GM19240 (cell line): Measurements from ENCODE around the gene RALB.

Experiments
- DNase-seq: peaks from one replicate; pipeline ENCODE4 v3.0.0; 2011; ENCODE audit warnings: low spot score; ENCODE audit not compliant: insufficient read length

RALB gene

GRCh38 chr2:120252225-120253020, at the start of gene RALB:
Gene RALB (plus strand): TSS chr2:120252852. CDS start chr2:120278665, 25,813 bp downstream.
- DNase-seq = peak; percentile 99

GRCh38 chr2:120203251-120204021, 49.2 kb upstream of the RALB start:
- no peak for DNase-seq

GRCh38 chr2:120204022-120204405, 48.6 kb upstream of the RALB start:
- no peak for DNase-seq

- DNase-seq = no peak
Observed at GRCh38 chr2:120204417-120204816, 48.2 kb upstream of the RALB start.

- DNase-seq = no peak
Observed at GRCh38 chr2:120204945-120205670, 47.5 kb upstream of the RALB start.

GRCh38 chr2:120206022-120206581, 46.5 kb upstream of the RALB start:
- DNase-seq = no peak

GRCh38 chr2:120208381-120209353, 44.0 kb upstream of the RALB start:
- no peak for DNase-seq

GRCh38 chr2:120209427-120210269, 43.0 kb upstream of the RALB start:
- no peak for DNase-seq

GRCh38 chr2:120210270-120210693, 42.4 kb upstream of the RALB start:
- no peak for DNase-seq

GRCh38 chr2:120218181-120218580, 34.5 kb upstream of the RALB start:
- DNase-seq = no peak

GRCh38 chr2:120219291-120219690, 33.4 kb upstream of the RALB start:
- DNase-seq = no peak

- no peak for DNase-seq
Observed at GRCh38 chr2:120219766-120220165, 32.9 kb upstream of the RALB start.

GRCh38 chr2:120220756-120221155, 31.9 kb upstream of the RALB start:
- no peak for DNase-seq

- DNase-seq = no peak
Observed at GRCh38 chr2:120221616-120222015, 31.0 kb upstream of the RALB start.

- DNase-seq = no peak
Observed at GRCh38 chr2:120222186-120223033, 30.2 kb upstream of the RALB start.

- DNase-seq = peak; percentile 86
Observed at GRCh38 chr2:120223034-120223912, 29.4 kb upstream of the RALB start, which contains the start of gene TMEM185B. Gene TMEM185B (minus strand): TSS chr2:120223400. CDS start chr2:120222976, 424 bp downstream.

- DNase-seq = no peak
Observed at GRCh38 chr2:120224256-120224655, 28.4 kb upstream of the RALB start.
